Transverse colon (tissue), 4 donors: ENCODE results near the gene TRRAP.

ENCODE experiments used
- CTCF ChIP-seq, 5 experiments: fragments of 200-600 bp in 3 of 5; fragments of 450-650 bp in 2 of 5; sonication (generic) in 3 of 5; IDR thresholded peaks; 1 replicate in 2 of 5; 2 replicates in 3 of 5; pipeline ENCODE4 v1.5.1; 2016 to 2017; ENCODE audit warnings: antibody characterized with exemption in 5 of 5, inconsistent platforms in 3 of 5, mild to moderate bottlenecking in 2 of 5, moderate library complexity in 1 of 5
- EP300 ChIP-seq: sonication (generic); formaldehyde crosslinking; IDR thresholded peaks from one replicate; pipeline ENCODE4 v1.6.1; 2017; ENCODE audit warnings: antibody characterized with exemption, low read depth
- POLR2A ChIP-seq: fragments of 450-650 bp; IDR thresholded peaks from one replicate; pipeline ENCODE4 v1.6.1; 2016; ENCODE audit warnings: antibody characterized with exemption, mild to moderate bottlenecking, moderate library complexity
- POLR2AphosphoS5 ChIP-seq, 3 donors: sonication (generic); formaldehyde crosslinking; IDR thresholded peaks; one replicate each; pipeline ENCODE4 v1.6.1; 2016; ENCODE audit warnings: antibody characterized with exemption in 3 of 3

DNA sequence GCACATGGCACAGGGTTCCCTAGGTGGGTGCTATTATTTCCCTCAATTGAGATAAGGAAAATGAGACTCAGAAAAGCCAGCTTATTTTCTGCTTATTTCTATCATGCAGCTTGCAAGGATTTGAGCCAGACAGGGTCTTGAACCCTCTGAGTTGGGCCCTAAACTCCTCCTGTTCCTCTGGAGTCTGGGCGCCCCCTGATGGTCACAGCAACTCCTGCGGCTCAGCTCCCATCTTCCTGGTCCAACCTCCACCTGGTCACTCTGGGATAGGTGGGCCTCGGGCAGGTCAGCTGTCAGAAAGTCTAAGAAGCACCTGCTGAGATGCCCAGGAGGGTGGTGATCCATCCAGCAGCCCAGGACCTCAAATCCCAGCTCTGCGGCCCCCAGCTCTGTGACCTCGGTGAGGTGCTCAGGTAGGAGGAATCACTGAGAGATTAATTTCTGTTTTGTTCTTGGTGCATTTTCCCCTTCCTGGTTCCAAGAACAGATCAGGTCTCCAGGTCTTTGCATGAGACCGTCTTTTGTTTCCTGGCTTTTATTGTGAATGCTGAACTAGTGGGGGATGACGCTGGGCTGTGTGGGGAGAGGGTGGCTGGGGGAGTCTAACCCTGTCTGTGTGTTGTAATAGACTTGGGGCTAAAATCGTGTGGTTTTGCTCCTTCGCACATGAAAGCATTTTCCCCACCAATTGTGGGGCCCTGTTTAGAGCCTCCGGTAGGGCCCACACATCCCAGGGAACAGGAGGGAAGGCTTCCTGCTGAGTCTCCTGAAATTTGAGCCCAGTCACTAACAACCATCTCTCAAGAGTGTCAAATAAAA, 41.3 kb upstream of the TRRAP start:
- TF ChIP-seq CTCF (IDR thresholded peaks at IDR 0.05) (peak in 3 of 5 experiments; percentile 16 to 44 (median 33)), POLR2AphosphoS5 (IDR thresholded peaks at IDR 0.05) (no peak), POLR2A (no peak), EP300 (no peak)
